T-helper 2 cell (primary cell): ENCODE results near the gene SULT4A1.
"Not testable (repeated sequence)": the region's sequence is repeated elsewhere in the genome, so short reads cannot be mapped to it uniquely, and the experiment has no call there.

Experiments used
- DNase-seq, 5 experiments: peaks; one replicate each; pipeline versions ENCODE4 v3.0.0 to v3.0.0-alpha.2; 2012 to 2022

The SULT4A1 gene

DNA sequence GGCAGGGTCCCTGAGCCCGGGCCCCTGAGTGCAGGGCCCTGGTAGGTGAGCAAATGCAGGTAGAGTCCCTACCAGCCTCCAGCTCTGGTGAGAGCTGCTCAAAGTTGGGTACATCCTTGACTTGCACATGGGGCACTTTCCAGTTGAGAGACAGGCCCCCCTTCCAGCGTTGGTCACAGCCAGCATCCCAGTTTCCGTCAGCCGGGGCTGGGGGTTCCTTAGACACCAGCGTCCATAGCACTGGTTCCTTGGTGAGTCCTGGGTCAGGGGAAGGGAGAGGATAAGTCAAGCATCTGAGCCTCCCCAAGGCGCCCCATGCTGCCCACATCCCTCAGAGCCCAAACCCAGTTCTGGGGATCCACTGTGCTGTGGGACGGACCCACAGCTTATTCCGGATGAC lies 23.9 kb upstream of the SULT4A1 start:
- no peak for DNase-seq

- DNase-seq, result no peak
These were observed 23.5 kb upstream of the SULT4A1 start for GRCh38 chr22:43885786-43886185.

DNA sequence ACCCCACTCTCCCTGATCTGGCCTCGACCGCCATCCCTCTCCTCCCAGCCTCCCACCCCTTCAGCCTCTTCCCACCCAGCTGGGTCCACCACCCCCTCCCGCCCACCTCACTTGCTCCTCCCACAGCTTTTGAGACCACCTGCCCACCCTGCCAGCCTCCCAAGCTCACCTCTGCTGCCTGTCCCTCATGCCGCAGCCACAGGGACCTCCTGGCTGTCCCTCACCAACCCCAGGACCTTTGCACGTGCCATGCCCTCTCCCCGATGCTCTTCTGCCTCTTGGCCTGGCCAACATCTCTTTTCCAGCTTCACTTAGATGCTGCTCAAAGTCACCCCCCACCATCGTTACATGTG lies 23.0 kb upstream of the SULT4A1 start:
- DNase-seq, result no peak

DNA sequence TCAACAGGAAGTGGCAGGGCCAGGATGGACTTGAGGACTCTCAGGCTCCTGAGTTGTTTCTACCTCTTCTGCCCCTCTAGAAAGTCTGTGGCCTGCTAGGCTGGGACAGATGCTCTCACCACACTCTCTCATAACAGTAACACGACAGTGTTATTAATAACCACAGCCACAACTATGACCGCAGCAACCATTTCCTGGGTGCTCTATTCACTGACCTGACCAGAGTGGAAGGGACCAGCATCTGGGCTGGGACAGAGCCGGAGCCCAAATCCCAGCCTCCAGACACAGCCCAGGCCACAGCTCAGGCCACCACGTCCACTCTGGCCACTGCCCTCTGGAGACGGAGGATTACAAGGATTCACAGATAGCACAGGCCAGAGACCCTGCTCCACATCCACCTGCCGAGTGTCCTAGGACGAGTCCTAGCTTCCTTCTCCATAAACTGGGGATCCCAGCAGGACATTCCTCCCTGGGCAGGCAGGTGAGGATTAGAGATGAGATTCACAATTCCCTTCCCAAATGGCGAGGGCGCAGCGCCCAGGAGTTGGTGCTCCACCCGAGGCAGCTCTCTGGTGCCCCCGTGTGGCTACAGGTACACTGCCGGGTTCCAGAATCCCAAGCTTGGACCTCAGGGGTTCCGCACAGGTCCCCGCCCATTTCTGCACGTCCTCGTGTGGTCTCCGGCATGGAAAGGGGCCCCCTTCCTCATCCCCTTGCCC lies 22.4 kb upstream of the SULT4A1 start:
- peak in 3 of 5 experiments; percentile 17 to 24 (median 18) for DNase-seq

- DNase-seq, result no peak
These were observed 21.6 kb upstream of the SULT4A1 start for GRCh38 chr22:43883719-43884415.

DNA sequence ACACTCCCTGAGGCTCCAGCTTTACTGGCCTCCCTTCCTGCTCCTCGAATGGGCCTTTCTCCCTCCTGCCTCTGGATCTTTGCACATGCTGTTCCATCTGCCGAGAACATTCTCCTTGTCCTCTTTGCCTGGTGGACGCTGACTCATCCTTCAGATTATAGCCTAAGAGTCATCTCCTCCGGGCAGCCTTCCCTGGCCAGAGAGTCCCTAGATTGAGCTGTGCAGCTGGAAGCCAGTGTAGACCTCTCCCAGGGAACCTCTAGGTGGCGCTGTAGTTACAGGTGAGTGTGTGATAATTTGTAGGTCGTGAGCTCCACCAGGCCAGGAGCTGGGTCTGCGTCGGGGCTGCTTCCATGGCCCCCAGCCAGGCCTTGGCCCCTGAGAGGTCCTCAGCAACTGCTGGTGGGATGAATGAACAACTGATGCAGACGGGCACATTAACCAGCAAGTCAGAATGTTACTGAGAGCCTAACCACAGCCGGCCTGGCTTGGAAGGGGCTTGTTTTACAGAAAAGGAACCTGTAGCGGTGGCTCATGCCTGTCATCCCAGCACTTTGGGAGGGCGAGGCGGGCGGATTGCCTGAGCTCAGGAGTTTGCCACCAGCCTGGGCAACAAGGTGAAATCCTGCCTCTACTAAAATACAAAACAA lies 20.8 kb upstream of the SULT4A1 start:
- DNase-seq, result peak in 2 of 5 experiments; percentile 15 to 65

- no peak for DNase-seq
These were observed 19.9 kb upstream of the SULT4A1 start for GRCh38 chr22:43882122-43882767.

DNA sequence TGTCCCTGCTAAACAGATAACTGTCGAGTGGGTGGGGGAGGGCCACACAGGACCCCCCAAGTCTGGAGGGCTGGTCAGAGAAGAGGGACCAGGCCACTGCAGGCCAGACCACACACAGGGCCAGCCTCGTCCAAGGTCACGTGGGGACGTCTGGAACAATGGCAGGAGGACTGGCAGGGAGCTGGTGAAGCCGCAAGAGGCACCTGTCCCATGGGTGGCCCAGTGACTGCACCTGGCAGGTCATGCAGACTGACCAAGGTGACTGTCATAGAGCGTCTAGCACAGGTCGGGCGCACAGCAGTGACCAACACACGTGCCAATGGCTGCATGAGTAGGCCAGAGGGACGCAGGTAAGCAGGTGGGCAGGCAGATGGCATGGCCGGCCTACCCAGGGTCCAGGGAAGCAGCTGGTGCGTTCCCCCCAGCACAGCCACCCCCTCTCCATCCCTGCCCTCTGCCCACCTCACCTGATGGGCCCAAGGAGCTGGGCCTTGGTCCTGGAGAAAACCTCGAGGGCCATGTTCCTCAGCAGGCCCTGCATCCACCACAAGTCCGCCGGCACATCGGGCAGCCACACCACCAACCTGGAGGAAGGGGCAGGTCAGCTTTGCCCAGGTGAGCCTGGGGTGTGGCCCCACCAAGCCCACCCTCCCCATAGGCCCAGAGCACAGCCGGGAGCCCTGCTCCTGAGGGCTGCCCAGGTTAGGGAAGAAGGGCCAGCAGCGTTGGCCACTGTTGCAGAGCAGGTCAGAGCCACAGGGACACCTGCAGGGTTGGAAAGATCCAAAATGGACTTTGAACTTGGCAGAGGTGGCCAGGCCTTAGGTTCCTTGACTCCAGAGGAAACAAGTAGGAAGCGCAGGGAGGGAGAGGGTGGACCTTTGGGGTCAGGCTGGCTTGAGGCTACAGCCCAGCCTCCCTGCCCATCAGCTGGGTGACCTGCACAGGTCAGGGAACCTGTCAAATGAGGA lies 19.1 kb upstream of the SULT4A1 start:
- DNase-seq, result no peak

DNA sequence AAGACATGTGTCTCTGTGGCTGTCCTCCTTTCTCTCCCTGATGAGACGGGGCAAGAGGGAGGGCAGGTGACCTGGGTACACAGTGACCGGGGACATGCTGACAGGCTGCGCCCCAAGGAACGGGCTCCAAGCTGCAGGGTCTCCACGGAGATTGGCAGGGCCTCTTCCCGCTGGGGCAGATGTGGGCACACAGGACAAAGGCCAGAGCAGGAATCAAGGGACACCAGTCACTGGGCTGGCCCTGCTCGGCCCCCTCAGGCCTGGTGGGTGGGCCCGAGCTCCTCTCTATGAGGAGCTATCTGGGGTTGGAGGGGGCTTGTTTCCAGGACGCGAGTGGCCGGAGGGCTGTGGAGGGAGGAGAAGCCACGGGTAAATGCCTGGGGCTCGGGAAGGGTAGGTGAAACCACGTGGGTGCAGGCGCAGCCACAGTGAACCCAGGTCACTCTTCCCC lies 18.3 kb upstream of the SULT4A1 start:
- no peak for DNase-seq

DNA sequence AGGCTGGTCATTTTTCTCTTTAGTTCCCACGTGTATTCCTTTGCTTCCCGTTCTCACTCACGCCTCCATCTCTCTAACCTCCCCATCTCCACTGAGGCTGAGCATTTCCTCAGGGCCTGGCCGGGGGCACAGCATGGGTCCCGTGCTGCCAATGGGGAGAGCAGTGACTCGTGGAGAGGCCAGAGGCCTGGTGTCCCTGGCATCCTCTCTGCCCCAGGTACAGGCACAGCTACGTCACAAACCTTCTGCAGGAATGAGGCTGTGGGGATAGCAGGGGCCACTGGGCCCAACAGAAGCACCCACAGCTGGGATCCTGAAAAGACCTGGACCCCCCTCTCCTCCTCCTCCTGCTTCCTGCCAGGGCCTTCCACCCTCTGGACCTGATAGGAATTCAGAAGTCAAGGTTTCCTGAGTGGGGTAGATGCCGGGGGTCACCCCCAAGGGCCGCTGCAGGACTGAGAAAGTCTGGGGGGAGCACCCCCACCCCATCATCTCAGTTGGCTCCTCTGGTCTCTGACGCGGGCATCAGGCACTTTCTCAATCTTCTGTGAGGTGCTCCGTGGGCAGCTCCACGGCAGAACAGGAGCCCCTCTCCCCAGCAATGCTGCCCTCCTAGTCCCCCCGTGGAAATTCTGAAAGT lies 17.7 kb upstream of the SULT4A1 start:
- no peak for DNase-seq

DNA sequence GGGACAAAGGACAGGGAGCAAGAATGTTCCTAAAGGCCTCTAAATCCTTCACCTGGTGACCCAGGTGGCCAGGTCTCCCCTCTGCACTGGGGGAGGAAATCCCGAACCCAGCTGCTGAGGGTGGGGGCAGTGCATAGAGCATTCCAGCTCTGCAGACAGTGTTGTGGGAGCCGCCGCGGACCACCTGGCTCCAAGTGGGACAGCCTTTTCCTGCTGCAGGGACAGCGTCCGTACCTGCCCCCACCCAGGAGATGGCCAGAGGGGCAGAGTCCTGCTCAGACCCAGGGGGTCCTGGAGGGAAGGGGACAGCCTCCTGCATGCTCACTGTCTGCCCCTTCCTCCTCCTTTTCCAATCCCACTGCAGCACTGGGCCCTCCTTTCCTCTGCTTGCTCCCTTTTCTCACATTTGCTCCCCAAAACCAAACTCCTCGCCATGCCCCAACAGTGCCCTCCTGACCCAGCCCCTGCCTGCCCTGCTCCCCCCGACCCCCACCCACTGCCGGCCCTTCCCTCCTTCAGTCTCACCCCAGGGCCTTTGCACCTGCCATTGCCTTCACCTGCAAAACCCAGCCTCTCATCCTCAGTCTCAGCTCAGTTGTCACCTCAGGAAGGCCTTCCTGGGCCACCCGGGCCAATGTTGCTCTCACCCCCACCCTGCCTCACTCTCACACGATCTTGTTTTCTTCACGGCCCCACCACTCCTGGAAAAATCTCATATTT lies 16.7 kb upstream of the SULT4A1 start:
- DNase-seq, result no peak

GRCh38 chr22:43878079-43878795 lies 15.9 kb upstream of the SULT4A1 start:
- DNase-seq, result no peak

DNA sequence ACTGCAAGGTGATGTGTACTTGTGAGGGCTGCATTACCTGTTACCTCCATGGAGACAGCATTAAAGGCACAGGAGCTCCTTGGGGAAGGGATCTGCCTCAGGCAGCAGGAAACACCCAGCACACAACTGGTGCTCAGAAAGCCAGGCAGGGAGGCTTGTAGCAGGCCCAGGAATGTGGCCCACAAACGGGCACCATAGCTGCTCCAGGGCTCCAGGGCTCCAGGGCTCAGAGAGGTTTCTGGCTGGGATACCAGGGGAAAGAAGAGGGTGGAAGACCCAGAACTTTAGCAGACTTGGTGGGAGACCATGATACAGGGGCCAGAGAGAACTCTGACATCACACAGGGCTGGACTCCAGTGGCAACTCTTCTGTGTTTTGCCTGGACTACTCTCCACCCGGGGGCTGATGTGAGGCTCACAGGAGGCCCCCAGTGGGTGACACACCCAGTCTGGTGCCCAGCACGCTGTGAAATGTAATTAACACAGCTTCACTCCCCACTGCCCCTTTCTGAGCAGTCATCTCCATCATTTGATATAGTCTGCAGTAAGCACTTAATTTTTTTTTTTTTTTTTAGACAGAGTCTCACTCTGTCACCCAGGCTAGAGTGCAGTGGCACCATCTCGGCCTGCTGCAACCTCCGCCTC lies 14.7 kb upstream of the SULT4A1 start:
- DNase-seq, result no peak

- no peak for DNase-seq
These were observed 7.5 kb upstream of the SULT4A1 start for GRCh38 chr22:43869799-43870198.

- DNase-seq, result not testable (repeated sequence)
These were observed 6.7 kb upstream of the SULT4A1 start for GRCh38 chr22:43869001-43869400.

DNA sequence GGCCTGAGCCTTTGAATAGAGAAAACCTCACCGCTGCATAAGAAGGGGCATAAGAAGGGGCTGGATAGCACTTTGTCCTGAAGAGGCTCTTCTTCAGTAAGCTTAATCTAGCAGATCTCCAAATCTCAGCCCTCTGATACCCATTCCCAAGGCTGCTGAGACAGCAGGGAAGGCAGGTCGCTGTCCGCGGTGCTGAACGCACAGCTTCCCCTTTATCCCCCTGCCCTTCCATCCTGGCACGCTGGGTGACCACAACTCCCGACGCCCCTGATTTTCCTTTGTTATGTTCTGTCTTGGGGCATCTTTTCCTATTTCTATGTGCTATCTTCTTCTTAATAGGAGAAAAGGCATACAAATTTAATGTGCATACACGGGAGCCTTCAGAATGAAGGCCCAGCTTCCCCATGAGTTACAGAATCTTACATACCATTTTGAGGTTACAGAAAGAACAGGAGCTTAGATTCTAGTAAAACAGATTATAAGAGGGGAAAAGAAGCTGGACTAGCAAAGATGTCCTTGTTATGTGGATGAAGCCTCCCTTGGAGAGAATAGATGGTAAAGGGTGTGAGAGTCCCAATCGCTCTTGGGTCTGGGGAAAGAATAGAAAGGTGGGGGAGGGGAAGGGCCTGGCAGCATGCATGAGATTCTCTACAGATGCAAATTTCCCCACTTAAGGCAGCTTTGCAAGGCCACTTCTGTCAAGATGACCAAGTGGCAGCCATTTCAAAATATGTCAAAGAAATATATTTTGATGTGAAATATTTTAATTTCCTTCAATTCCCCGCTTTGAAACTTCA lies 5.7 kb upstream of the SULT4A1 start:
- DNase-seq, result peak in 1 of 5 experiments; percentile 16

DNA sequence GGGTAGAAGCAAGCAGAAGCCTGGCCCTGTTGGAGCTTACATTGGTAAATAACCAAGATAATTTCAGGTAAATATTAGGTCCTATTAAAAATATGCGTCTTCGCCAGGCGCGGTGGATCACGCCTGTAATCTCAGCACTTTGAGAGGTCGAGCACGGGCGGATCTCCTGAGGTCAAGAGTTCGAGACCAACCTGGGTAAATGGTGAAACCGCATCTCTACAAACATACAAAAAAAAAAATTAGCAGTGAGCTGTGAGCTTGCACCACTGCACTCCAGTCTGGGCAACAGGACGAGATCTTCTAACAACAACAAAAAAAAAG lies 529 bp upstream of the SULT4A1 start:
- DNase-seq, result no peak

DNA sequence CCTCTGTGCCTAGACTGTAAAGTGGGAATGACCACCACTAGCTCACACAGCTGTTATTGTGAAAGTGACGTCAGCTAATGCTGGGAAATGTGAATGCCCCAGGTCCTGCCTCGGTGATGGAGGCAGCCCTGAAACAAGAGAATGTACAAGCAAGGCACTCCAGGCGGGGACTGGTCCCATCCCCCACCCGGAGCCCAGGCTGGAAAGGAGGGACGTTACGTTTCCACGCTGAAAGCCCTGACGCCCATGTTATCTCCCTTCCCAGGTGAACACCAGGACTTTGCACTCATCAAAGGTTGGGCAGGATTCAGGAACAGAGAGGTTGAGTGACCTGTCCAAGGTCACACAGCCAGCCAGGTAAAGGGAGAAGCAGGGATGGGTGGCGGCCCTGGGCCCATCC lies 784 bp downstream of the SULT4A1 start:
- no peak for DNase-seq

DNA sequence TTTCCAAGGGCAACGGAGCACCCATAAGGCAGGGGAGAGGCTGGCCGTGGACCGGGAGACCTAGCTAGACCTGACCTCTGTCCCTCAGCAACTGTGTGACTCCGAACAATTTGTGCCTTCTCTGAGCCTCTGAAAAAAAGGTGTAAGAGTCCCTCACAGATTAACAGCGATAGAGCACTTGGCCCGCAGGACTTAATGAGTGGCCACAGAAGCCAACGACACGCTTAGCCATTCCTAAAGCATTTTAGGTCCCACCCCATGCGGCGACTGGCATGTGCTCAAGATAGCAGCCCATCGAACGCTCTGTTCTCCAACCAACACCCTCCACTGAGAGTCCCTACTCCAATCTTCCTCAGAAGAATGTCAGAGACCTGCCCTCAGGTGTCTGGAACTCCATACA lies 1.5 kb downstream of the SULT4A1 start:
- DNase-seq, result no peak
